Testis (tissue), 2 donors: Measurements from ENCODE around the gene UBAP2.

ENCODE experiments used
- CTCF ChIP-seq, 3 experiments: fragments of 450-650 bp in 2 of 3; fragments of 200-600 bp in 1 of 3; sonication (generic) in 1 of 3; IDR thresholded peaks; one replicate each; pipeline ENCODE4 v1.5.1; 2016 to 2019; ENCODE audit warnings: antibody characterized with exemption in 3 of 3, mild to moderate bottlenecking in 2 of 3, moderate library complexity in 1 of 3
- POLR2A ChIP-seq: fragments of 450-650 bp; IDR thresholded peaks from one replicate; pipeline ENCODE4 v1.6.1; 2017; ENCODE audit warnings: antibody characterized with exemption, mild to moderate bottlenecking, moderate library complexity

- TF ChIP-seq POLR2A: no peak
- no peak for TF ChIP-seq CTCF (IDR thresholded peaks at IDR 0.05)
Measured at GRCh38 chr9:34059954-34060353, 11.3 kb upstream of the UBAP2 start.
